ENCODE results near the gene FAM110C. TPM values are rescaled to one million over a fixed set of nuclear protein-coding genes. Genes with fewer than 3 reads are reported as not detected.

The FAM110C gene
- total and polyA plus RNA-seq, 9 of the 15 experiments (the other 6 are each of a cell fraction or from before 2014, with no cell fraction given), result not detected

GRCh38 chr2:69366-70344 lies 23.4 kb upstream of the FAM110C start (continued):
- TF ChIP-seq, protein P1, sequence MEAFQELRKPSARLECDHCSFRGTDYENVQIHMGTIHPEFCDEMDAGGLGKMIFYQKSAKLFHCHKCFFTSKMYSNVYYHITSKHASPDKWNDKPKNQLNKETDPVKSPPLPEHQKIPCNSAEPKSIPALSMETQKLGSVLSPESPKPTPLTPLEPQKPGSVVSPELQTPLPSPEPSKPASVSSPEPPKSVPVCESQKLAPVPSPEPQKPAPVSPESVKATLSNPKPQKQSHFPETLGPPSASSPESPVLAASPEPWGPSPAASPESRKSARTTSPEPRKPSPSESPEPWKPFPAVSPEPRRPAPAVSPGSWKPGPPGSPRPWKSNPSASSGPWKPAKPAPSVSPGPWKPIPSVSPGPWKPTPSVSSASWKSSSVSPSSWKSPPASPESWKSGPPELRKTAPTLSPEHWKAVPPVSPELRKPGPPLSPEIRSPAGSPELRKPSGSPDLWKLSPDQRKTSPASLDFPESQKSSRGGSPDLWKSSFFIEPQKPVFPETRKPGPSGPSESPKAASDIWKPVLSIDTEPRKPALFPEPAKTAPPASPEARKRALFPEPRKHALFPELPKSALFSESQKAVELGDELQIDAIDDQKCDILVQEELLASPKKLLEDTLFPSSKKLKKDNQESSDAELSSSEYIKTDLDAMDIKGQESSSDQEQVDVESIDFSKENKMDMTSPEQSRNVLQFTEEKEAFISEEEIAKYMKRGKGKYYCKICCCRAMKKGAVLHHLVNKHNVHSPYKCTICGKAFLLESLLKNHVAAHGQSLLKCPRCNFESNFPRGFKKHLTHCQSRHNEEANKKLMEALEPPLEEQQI (IDR thresholded peaks at IDR 0.05), result no peak
- TF ChIP-seq, protein P2, sequence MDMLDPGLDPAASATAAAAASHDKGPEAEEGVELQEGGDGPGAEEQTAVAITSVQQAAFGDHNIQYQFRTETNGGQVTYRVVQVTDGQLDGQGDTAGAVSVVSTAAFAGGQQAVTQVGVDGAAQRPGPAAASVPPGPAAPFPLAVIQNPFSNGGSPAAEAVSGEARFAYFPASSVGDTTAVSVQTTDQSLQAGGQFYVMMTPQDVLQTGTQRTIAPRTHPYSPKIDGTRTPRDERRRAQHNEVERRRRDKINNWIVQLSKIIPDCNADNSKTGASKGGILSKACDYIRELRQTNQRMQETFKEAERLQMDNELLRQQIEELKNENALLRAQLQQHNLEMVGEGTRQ (CRISPR knock-in tag; IDR thresholded peaks at IDR 0.05), result no peak
- TF ChIP-seq ELF1 (tag; IDR thresholded peaks at IDR 0.05) (peak; percentile 81), DACH1 (IDR thresholded peaks at IDR 0.05; ENCODE audit: partially characterized antibody) (no peak), RFX1 (IDR thresholded peaks at IDR 0.05) (no peak), CC2D1A (IDR thresholded peaks at IDR 0.05) (no peak), ZNF384 (IDR thresholded peaks at IDR 0.05; ENCODE audit: low read depth, low read length) (peak; percentile 76), RBFOX2 (IDR thresholded peaks at IDR 0.05; ENCODE audit: low read depth, low read length) (no peak), E2F3 (CRISPR knock-in tag; IDR thresholded peaks at IDR 0.05) (no peak), SMARCC2 (IDR thresholded peaks at IDR 0.05; ENCODE audit: low read depth) (no peak), MCM5 (IDR thresholded peaks at IDR 0.05; ENCODE audit: low read depth) (no peak), ZNF586 (CRISPR knock-in tag; conservative IDR thresholded peaks at IDR 0.05) (no peak), ETV1 (tag; conservative IDR thresholded peaks at IDR 0.05; ENCODE audit: low read depth) (peak; percentile 43), SRF (CRISPR knock-in tag; IDR thresholded peaks at IDR 0.05) (no peak), E2F4 (CRISPR knock-in tag; IDR thresholded peaks at IDR 0.05; ENCODE audit: low read depth) (no peak), CXXC5 (CRISPR knock-in tag; IDR thresholded peaks at IDR 0.05) (0 out of 2 replicates have a peak, but pooled peaks have one; percentile 14)
- TF ChIP-seq, protein P3, sequence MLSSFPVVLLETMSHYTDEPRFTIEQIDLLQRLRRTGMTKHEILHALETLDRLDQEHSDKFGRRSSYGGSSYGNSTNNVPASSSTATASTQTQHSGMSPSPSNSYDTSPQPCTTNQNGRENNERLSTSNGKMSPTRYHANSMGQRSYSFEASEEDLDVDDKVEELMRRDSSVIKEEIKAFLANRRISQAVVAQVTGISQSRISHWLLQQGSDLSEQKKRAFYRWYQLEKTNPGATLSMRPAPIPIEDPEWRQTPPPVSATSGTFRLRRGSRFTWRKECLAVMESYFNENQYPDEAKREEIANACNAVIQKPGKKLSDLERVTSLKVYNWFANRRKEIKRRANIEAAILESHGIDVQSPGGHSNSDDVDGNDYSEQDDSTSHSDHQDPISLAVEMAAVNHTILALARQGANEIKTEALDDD (IDR thresholded peaks at IDR 0.05), result no peak

Measured in K562 (cell line).